ENCODE measurements around the gene DLK2. TPM values are rescaled to one million over a fixed set of nuclear protein-coding genes. Genes with fewer than 3 reads are reported as not detected.
"Not testable (repeated sequence)": the region's sequence is repeated elsewhere in the genome, so short reads cannot be mapped to it uniquely, and the experiment has no call there.

The DLK2 gene
- total RNA-seq, 1 experiment from 2014 or later = 1.4 TPM

GRCh38 chr6:43467752-43468151 is 12.4 kb upstream of the DLK2 start:
- no peak for DNase-seq
- H3K9ac ChIP-seq (ENCODE audit: low read length) = no peak overlapping the region

DNA sequence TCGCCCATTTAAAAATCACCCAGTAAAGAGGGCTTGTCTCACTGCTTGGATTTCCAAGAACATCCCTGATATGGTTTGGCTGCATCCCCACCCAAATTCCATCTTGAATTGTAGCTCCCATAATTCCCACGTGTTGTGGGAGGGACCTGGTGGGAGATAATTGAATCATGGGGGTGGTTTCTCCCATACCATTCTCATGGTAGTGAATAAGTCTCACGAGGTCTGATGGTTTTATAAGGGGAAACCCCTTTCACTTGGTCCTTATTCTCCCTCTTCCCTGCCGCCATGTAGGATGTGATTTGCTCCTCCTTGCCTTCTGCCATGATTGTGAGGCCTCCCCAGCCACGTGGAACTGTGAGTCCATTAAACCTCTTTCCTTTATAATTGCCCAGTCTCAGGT is 11.9 kb upstream of the DLK2 start:
- H3F3A ChIP-seq (ENCODE audit: low read length, unreplicated experiment); DNase-seq; H3K36me3 ChIP-seq (ENCODE audit: low read depth, low read length); POLR2A ChIA-PET (ENCODE audit: unreplicated experiment); H3K27me3 ChIP-seq (ENCODE audit: low read length); ATAC-seq; H3K4me3 ChIP-seq (ENCODE audit: low read length); H3K4me1 ChIP-seq (ENCODE audit: insufficient read depth, low read length); H3K4me2 ChIP-seq (ENCODE audit: low read length); CTCF ChIA-PET; BruUV-seq (replicated peaks); H2AFZ ChIP-seq (ENCODE audit: low read length); H3K79me2 ChIP-seq (ENCODE audit: low read length); H3K9ac ChIP-seq (ENCODE audit: low read length); H3K9me3 ChIP-seq (ENCODE audit: low read length); intact Hi-C loops (cut with micrococcal nuclease); H3K27ac ChIP-seq (ENCODE audit: low read length); H4K20me1 ChIP-seq (ENCODE audit: low read length); H3K9me2 ChIP-seq (replicated peaks; ENCODE audit: low read length): not testable (repeated sequence)

More at GRCh38 chr6:43467752-43468151, 12.4 kb upstream of the DLK2 start:
- TF ChIP-seq EZH2 (IDR thresholded peaks at IDR 0.05; ENCODE audit: low read length, unreplicated experiment) = no peak
- TF ChIP-seq EZH2phosphoT487 (IDR thresholded peaks at IDR 0.05; ENCODE audit: borderline replicate concordance, low read length) = no peak
- TF ChIP-seq, protein P1, sequence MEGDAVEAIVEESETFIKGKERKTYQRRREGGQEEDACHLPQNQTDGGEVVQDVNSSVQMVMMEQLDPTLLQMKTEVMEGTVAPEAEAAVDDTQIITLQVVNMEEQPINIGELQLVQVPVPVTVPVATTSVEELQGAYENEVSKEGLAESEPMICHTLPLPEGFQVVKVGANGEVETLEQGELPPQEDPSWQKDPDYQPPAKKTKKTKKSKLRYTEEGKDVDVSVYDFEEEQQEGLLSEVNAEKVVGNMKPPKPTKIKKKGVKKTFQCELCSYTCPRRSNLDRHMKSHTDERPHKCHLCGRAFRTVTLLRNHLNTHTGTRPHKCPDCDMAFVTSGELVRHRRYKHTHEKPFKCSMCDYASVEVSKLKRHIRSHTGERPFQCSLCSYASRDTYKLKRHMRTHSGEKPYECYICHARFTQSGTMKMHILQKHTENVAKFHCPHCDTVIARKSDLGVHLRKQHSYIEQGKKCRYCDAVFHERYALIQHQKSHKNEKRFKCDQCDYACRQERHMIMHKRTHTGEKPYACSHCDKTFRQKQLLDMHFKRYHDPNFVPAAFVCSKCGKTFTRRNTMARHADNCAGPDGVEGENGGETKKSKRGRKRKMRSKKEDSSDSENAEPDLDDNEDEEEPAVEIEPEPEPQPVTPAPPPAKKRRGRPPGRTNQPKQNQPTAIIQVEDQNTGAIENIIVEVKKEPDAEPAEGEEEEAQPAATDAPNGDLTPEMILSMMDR (conservative IDR thresholded peaks at IDR 0.05; ENCODE audit: low read depth, low read length) = no peak
- peaks cover 9% of the 10 kb centered on the region; the same call in 1 of the 2 replicates for H3K4me1 ChIP-seq (ENCODE audit: insufficient read depth, low read length)
- H3F3A ChIP-seq (ENCODE audit: low read length, unreplicated experiment) = no peaks in the 10 kb centered on the region
- no peaks in the 10 kb centered on the region for H3K27me3 ChIP-seq (ENCODE audit: low read length)
- no peak overlapping the region for H3K27ac ChIP-seq (ENCODE audit: low read length)
- intact Hi-C loops (cut with micrococcal nuclease) = no loop called here
- BruUV-seq (replicated peaks) = no TSS peak
- ATAC-seq = no peak
- ChIA-PET CTCF (no interaction called here), POLR2A (ENCODE audit: unreplicated experiment) (no interaction called here)
- H3K9me2 ChIP-seq (replicated peaks; ENCODE audit: low read length) = no peaks in the 10 kb centered on the region
- H3K4me2 ChIP-seq (ENCODE audit: low read length) = no peak overlapping the region
- H3K4me3 ChIP-seq (ENCODE audit: low read length) = no peak overlapping the region
- no peaks in the 10 kb centered on the region for H3K36me3 ChIP-seq (ENCODE audit: low read depth, low read length)
- H4K20me1 ChIP-seq (ENCODE audit: low read length) = no peaks in the 10 kb centered on the region
- H3K79me2 ChIP-seq (ENCODE audit: low read length) = no peaks in the 10 kb centered on the region
- no peaks in the 10 kb centered on the region for H3K9me3 ChIP-seq (ENCODE audit: low read length)
- no peak overlapping the region for H2AFZ ChIP-seq (ENCODE audit: low read length)

GRCh38 chr6:43465948-43466347 is 10.6 kb upstream of the DLK2 start:
- intact Hi-C loops (cut with micrococcal nuclease) = no loop called here
- DNase-seq = no peak
- H3K79me2 ChIP-seq (ENCODE audit: low read length) = no peaks in the 10 kb centered on the region
- ATAC-seq = no peak
- no peak overlapping the region for H2AFZ ChIP-seq (ENCODE audit: low read length)
- no peak overlapping the region for H3K27ac ChIP-seq (ENCODE audit: low read length)
- no peaks in the 10 kb centered on the region for H3K36me3 ChIP-seq (ENCODE audit: low read depth, low read length)
- no peaks in the 10 kb centered on the region for H4K20me1 ChIP-seq (ENCODE audit: low read length)
- H3K4me2 ChIP-seq (ENCODE audit: low read length) = no peak overlapping the region
- no peaks in the 10 kb centered on the region for H3F3A ChIP-seq (ENCODE audit: low read length, unreplicated experiment)
- no peaks in the 10 kb centered on the region; the same call in 1 of the 2 replicates for H3K27me3 ChIP-seq (ENCODE audit: low read length)
- H3K4me1 ChIP-seq (ENCODE audit: insufficient read depth, low read length) = no peaks in the 10 kb centered on the region
- TF ChIP-seq EZH2phosphoT487 (IDR thresholded peaks at IDR 0.05; ENCODE audit: borderline replicate concordance, low read length) (no peak), EZH2 (IDR thresholded peaks at IDR 0.05; ENCODE audit: low read length, unreplicated experiment) (no peak)
- TF ChIP-seq, protein P1 (conservative IDR thresholded peaks at IDR 0.05; ENCODE audit: low read depth, low read length) = no peak
- no TSS peak for BruUV-seq (replicated peaks)
- no peaks in the 10 kb centered on the region for H3K9me3 ChIP-seq (ENCODE audit: low read length)
- POLR2A ChIA-PET (ENCODE audit: unreplicated experiment) = no interaction called here
- CTCF ChIA-PET = no interaction called here
- H3K4me3 ChIP-seq (ENCODE audit: low read length) = no peak overlapping the region
- no peaks in the 10 kb centered on the region for H3K9me2 ChIP-seq (replicated peaks; ENCODE audit: low read length)
- H3K9ac ChIP-seq (ENCODE audit: low read length) = no peak overlapping the region

Data from PC-3 (cell line).